CD4-positive, alpha-beta T cell (primary cell): ENCODE results near the gene RSPO3. TPM values are rescaled to one million over a fixed set of nuclear protein-coding genes. Genes with fewer than 3 reads are reported as not detected.

Source experiments
- ATAC-seq: fragments of 200-7000 bp; cut with Tn5 transposase; one replicate; pipeline ENCODE4 v1.10.0; 2022; ENCODE audit warnings: mild to moderate bottlenecking; ENCODE audit not compliant: poor library complexity
- CTCF ChIA-PET: fragments of 350-600 bp; sonication (Branson Sonifier 250); formaldehyde crosslinking; loops from one replicate; lab custom pipeline; 2021; ENCODE audit warnings: antibody characterized with exemption, inconsistent platforms; lab: Charles Lee
- POLR2A ChIA-PET: fragments of 350-600 bp; sonication (Branson Sonifier 250); formaldehyde crosslinking; loops from one replicate; lab custom pipeline; 2021; ENCODE audit warnings: antibody characterized with exemption, inconsistent platforms; lab: Charles Lee
- DNase-seq, 14 experiments: peaks; one replicate each; pipeline ENCODE4 v3.0.0-alpha.2; 2013 to 2020; ENCODE audit warnings: mixed read lengths in 2 of 14
- H3K27ac ChIP-seq, 2 donors: one replicate each; pipeline versions ENCODE4 v1.5.1 to v1.7.0; 2013; ENCODE audit warnings: low read length in 2 of 2, low read depth in 1 of 2, mild to moderate bottlenecking in 1 of 2
- H3K27me3 ChIP-seq, 2 experiments: 1 replicate in 1 of 2; 2 replicates in 1 of 2; pipeline versions ENCODE4 v1.6.1 to v1.7.0; 2013; ENCODE audit warnings: low read length in 2 of 2, control low read depth in 1 of 2, mild to moderate bottlenecking in 1 of 2, moderate library complexity in 1 of 2; ENCODE audit not compliant: insufficient read depth in 2 of 2, control insufficient read depth in 1 of 2
- H3K36me3 ChIP-seq: one replicate; pipeline ENCODE4 v1.6.1; 2013; ENCODE audit warnings: low read length, control low read depth; ENCODE audit not compliant: insufficient read depth
- H3K4me1 ChIP-seq: one replicate; pipeline ENCODE4 v1.6.1; 2013; ENCODE audit warnings: low read length, control low read depth; ENCODE audit not compliant: insufficient read depth
- H3K4me3 ChIP-seq: one replicate; pipeline ENCODE4 v1.5.1; 2013; ENCODE audit warnings: mild to moderate bottlenecking, low read length, moderate library complexity
- H3K9me3 ChIP-seq, 2 experiments: 1 replicate in 1 of 2; 2 replicates in 1 of 2; pipeline versions ENCODE4 v1.6.1 to v1.7.0; 2013; ENCODE audit warnings: low read length in 2 of 2, mild to moderate bottlenecking in 2 of 2, control low read depth in 1 of 2, moderate library complexity in 1 of 2; ENCODE audit not compliant: control insufficient read depth in 1 of 2, insufficient read depth in 1 of 2
- H3K27ac Mint-ChIP-seq: one replicate; pipeline ENCODE4 v1.8.0; 2020; ENCODE audit warnings: mixed read lengths
- H3K27me3 Mint-ChIP-seq: one replicate; pipeline ENCODE4 v1.8.0; 2021; ENCODE audit warnings: mixed read lengths
- H3K36me3 Mint-ChIP-seq: one replicate; pipeline ENCODE4 v1.8.0; 2021; ENCODE audit warnings: low read depth, mixed read lengths
- H3K4me1 Mint-ChIP-seq: one replicate; pipeline ENCODE4 v1.8.0; 2021; ENCODE audit warnings: low read depth, mixed read lengths
- H3K4me3 Mint-ChIP-seq: one replicate; pipeline ENCODE4 v1.8.0; 2020; ENCODE audit warnings: mild to moderate bottlenecking, mixed read lengths
- H3K9me3 Mint-ChIP-seq: one replicate; pipeline ENCODE4 v1.8.0; 2020; ENCODE audit warnings: mixed read lengths
- intact Hi-C, 2 experiments: fragments of 100-400 bp; cut with DNase I in 1 of 2; cut with micrococcal nuclease in 1 of 2; formaldehyde crosslinking; loops; one replicate each; pipeline versions ENCODE4 v1.15.1 to v1.9.0; 2023 to 2025; cut with DNase I, micrococcal nuclease
- total RNA-seq, 174 experiments: library from RNA in 2 of 174; stranded (reverse) in 2 of 174; gene quantifications; one replicate each; pipeline ENCODE4 v1.2.3 and lab custom pipeline; 2021 to 2026
- TF ChIP-seq, protein P1 (sequence below): fragments of 200-600 bp; IDR thresholded peaks from one replicate; pipeline ENCODE4 v1.8.0; 2022; ENCODE audit warnings: antibody characterized with exemption, mild to moderate bottlenecking

RSPO3 gene
- total RNA-seq, 2 experiments from 2014 or later = not detected

DNA sequence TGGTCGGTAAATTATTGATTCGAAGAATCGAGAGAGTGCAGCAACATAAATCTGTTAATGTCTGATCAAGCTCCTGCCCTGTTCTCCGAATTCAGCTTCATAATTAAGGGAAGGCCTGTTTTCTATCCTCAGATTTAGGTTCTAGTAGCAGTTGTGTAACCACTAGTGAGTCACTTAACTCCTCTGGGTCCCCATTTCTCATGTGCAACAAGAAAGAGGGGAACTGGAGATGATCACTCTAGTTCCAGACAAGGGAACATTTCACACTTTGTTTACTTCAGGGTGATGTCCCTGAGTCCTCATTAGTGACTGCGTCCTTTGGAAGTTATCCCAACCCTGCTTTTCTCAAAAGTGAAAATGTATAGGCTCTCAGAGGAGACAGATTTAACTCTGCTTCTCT lies 80.1 kb downstream of the RSPO3 start:
- CTCF ChIA-PET = no interaction called here

DNA sequence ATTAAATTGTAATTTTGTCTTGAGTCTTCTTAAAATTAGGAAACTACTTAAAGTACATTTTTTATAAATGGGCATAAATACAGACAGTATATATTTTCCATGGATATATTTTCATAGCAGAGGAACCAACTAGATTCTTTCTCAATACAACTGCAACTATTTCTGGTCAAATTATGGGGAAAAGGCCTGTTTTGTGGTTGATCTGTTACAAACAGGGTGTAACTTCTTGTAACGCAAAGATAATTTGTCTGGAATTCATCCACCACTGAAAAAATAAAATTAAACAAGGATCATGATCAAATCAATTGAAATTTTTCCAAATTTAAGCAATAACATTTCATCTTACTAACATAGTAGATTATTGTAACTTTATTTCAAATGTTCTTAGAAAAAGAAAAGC lies 81.0 kb downstream of the RSPO3 start:
- Mint-ChIP-seq H3K9me3 (no peaks in the 10 kb centered on the region), H3K36me3 (no peaks in the 10 kb centered on the region), H3K27me3 (peaks cover 24% of the 10 kb centered on the region), H3K4me1 (no peaks in the 10 kb centered on the region), H3K4me3 (no peak overlapping the region), H3K27ac (no peak overlapping the region)
- DNase-seq (no peak), ATAC-seq (no peak)
- H3K36me3 ChIP-seq = no peaks in the 10 kb centered on the region
- intact Hi-C loops = no loop called here
- peaks cover 0 to 8% of the 10 kb centered on the region in 2 experiments for H3K27me3 ChIP-seq
- no peak overlapping the region for H3K27ac ChIP-seq
- TF ChIP-seq, protein P1, sequence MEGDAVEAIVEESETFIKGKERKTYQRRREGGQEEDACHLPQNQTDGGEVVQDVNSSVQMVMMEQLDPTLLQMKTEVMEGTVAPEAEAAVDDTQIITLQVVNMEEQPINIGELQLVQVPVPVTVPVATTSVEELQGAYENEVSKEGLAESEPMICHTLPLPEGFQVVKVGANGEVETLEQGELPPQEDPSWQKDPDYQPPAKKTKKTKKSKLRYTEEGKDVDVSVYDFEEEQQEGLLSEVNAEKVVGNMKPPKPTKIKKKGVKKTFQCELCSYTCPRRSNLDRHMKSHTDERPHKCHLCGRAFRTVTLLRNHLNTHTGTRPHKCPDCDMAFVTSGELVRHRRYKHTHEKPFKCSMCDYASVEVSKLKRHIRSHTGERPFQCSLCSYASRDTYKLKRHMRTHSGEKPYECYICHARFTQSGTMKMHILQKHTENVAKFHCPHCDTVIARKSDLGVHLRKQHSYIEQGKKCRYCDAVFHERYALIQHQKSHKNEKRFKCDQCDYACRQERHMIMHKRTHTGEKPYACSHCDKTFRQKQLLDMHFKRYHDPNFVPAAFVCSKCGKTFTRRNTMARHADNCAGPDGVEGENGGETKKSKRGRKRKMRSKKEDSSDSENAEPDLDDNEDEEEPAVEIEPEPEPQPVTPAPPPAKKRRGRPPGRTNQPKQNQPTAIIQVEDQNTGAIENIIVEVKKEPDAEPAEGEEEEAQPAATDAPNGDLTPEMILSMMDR = no peak
- H3K9me3 ChIP-seq = no peaks in the 10 kb centered on the region
- H3K4me1 ChIP-seq = no peaks in the 10 kb centered on the region
- POLR2A ChIA-PET = no interaction called here
- CTCF ChIA-PET = no interaction called here
- H3K4me3 ChIP-seq = no peak overlapping the region

More for the DNA sequence above, 80.1 kb downstream of the RSPO3 start:
- Mint-ChIP-seq H3K4me3 (no peak overlapping the region), H3K27me3 (peaks cover 24% of the 10 kb centered on the region), H3K9me3 (no peaks in the 10 kb centered on the region), H3K4me1 (no peaks in the 10 kb centered on the region), H3K27ac (no peak overlapping the region), H3K36me3 (no peaks in the 10 kb centered on the region)
- POLR2A ChIA-PET = no interaction called here
- intact Hi-C loops = no loop called here
- H3K27ac ChIP-seq = no peak overlapping the region
- no peak overlapping the region for H3K4me3 ChIP-seq
- TF ChIP-seq, protein P1 = no peak
- no peaks in the 10 kb centered on the region for H3K4me1 ChIP-seq
- H3K27me3 ChIP-seq = peaks cover 0 to 8% of the 10 kb centered on the region in 2 experiments
- DNase-seq = peak in 2 of 14 experiments; percentile 37 to 39
- no peaks in the 10 kb centered on the region for H3K36me3 ChIP-seq
- ATAC-seq = no peak
- H3K9me3 ChIP-seq = no peaks in the 10 kb centered on the region

DNA sequence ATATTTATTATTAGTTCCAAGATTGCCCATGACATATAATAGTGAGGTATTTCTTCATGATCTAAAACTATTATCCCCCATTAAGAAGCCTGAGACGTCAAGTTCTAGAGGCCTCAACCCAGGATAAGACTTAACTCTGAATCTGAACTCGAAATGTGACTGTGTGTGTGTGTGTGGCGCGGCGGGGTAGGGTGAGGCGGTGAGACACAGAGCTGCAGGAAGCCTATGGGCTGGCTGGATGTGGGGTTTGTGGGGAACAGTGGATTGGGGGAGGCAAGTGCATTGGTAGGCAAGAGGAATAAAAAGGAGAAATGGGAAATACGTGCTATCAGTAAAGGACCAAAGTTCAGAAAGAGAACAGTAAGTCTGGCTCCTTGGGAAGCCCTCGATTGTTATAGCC lies 81.6 kb downstream of the RSPO3 start:
- no peaks in the 10 kb centered on the region for H3K36me3 ChIP-seq
- H3K27me3 ChIP-seq = peaks cover 0 to 8% of the 10 kb centered on the region in 2 experiments
- Mint-ChIP-seq H3K27ac (no peak overlapping the region), H3K4me3 (no peak overlapping the region), H3K4me1 (no peaks in the 10 kb centered on the region), H3K36me3 (no peaks in the 10 kb centered on the region), H3K9me3 (no peaks in the 10 kb centered on the region), H3K27me3 (peaks cover 29% of the 10 kb centered on the region)
- TF ChIP-seq, protein P1 = no peak
- intact Hi-C loops = no loop called here
- H3K4me1 ChIP-seq = no peaks in the 10 kb centered on the region
- H3K9me3 ChIP-seq = no peaks in the 10 kb centered on the region
- DNase-seq (no peak), ATAC-seq (no peak)
- no peak overlapping the region for H3K27ac ChIP-seq
- POLR2A ChIA-PET = no interaction called here
- CTCF ChIA-PET = no interaction called here
- H3K4me3 ChIP-seq = no peak overlapping the region
